Muscle layer of duodenum (tissue), 2 donors: ENCODE results near the gene INTS1.

Experiments used
- H3K27ac ChIP-seq: one replicate; pipeline ENCODE4 v1.7.0; 2013; ENCODE audit warnings: mild to moderate bottlenecking, low read length
- H3K27me3 ChIP-seq: one replicate; pipeline ENCODE4 v1.7.0; 2013; ENCODE audit warnings: low read depth, mild to moderate bottlenecking, control low read depth, low read length
- H3K36me3 ChIP-seq, 2 donors: one replicate each; pipeline ENCODE4 v1.7.0; 2013; ENCODE audit warnings: low read length in 2 of 2, control low read depth in 1 of 2, mild to moderate bottlenecking in 1 of 2; ENCODE audit not compliant: insufficient read depth in 2 of 2, control insufficient read depth in 1 of 2
- H3K4me1 ChIP-seq, 2 donors: one replicate each; pipeline ENCODE4 v1.7.0; 2013; ENCODE audit warnings: low read length in 2 of 2, mild to moderate bottlenecking in 2 of 2, control low read depth in 1 of 2, moderate library complexity in 1 of 2; ENCODE audit not compliant: insufficient read depth in 2 of 2, control insufficient read depth in 1 of 2
- H3K4me3 ChIP-seq, 2 donors: one replicate each; pipeline ENCODE4 v1.7.0; 2013; ENCODE audit warnings: low read length in 2 of 2, low read depth in 1 of 2, mild to moderate bottlenecking in 1 of 2
- H3K9me3 ChIP-seq, 2 donors: one replicate each; pipeline ENCODE4 v1.7.0; 2013; ENCODE audit warnings: low read length in 2 of 2, control low read depth in 1 of 2, mild to moderate bottlenecking in 1 of 2; ENCODE audit not compliant: control insufficient read depth in 1 of 2
- donor health status: healthy.

The INTS1 gene, protein sequence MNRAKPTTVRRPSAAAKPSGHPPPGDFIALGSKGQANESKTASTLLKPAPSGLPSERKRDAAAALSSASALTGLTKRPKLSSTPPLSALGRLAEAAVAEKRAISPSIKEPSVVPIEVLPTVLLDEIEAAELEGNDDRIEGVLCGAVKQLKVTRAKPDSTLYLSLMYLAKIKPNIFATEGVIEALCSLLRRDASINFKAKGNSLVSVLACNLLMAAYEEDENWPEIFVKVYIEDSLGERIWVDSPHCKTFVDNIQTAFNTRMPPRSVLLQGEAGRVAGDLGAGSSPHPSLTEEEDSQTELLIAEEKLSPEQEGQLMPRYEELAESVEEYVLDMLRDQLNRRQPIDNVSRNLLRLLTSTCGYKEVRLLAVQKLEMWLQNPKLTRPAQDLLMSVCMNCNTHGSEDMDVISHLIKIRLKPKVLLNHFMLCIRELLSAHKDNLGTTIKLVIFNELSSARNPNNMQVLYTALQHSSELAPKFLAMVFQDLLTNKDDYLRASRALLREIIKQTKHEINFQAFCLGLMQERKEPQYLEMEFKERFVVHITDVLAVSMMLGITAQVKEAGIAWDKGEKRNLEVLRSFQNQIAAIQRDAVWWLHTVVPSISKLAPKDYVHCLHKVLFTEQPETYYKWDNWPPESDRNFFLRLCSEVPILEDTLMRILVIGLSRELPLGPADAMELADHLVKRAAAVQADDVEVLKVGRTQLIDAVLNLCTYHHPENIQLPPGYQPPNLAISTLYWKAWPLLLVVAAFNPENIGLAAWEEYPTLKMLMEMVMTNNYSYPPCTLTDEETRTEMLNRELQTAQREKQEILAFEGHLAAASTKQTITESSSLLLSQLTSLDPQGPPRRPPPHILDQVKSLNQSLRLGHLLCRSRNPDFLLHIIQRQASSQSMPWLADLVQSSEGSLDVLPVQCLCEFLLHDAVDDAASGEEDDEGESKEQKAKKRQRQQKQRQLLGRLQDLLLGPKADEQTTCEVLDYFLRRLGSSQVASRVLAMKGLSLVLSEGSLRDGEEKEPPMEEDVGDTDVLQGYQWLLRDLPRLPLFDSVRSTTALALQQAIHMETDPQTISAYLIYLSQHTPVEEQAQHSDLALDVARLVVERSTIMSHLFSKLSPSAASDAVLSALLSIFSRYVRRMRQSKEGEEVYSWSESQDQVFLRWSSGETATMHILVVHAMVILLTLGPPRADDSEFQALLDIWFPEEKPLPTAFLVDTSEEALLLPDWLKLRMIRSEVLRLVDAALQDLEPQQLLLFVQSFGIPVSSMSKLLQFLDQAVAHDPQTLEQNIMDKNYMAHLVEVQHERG (N-terminal part only)

DNA sequence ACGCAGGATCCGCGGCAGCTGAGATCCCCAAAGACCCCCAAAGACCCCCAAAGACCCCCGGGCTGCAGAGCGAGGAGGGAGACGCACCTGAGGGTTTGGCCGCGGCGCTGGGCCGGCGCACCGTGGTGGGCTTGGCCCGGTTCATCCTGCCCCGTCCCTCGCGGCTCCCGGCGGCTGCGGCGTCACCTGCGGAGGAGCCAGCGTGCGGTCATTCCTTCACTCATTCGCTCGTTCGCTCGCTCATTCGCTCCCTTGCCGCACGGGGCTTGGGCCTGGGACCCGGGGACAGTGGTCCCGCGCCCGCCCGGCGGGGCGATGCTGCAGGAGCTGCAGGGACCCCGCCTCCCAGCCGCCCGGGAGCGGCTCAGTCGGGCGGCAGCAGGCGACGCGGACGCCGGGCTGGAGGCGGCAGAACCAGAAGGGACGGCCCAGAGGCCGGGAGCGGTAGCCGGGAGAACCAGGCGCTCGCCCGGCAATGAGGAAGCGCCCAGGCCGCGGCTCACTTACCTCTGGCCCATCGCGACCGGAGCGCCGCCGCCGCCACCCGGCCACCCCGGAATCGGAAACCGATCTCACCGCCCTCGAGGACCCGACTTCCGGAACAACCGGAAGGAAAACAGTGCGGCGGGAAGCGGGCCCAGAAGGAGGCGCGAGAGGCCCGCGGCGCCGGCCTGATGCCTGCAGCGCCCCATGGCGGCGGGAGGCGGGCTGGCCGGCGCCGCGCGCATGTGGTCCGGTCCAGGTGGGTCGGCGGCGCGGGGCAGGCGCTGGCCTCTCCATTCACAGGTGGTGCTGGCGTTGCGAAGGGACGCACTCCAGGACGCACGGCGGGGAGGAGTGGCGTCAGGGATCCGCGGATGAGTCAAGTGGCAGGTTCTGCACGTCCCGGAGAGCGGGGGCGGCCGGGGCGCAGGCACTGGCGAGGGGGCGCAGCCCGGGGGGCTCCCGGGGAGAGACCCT lies at the start of gene INTS1:
INTS1 (minus strand) TSS at position 574 of the 960 bp plus-strand sequence; CDS start at position 145, 429 bp downstream.
- Histone ChIP-seq H3K9me3 (no peaks in the 10 kb centered on the region), H3K27me3 (no peaks in the 10 kb centered on the region), H3K27ac (no peak within 1 kb of the TSS), H3K4me3 (peak within 1 kb of the TSS; percentile 81 to 100), H3K4me1 (peaks cover 6 to 23% of the 10 kb centered on the region in 2 donors), H3K36me3 (peaks cover 5 to 33% of the 10 kb centered on the region in 2 donors)

DNA sequence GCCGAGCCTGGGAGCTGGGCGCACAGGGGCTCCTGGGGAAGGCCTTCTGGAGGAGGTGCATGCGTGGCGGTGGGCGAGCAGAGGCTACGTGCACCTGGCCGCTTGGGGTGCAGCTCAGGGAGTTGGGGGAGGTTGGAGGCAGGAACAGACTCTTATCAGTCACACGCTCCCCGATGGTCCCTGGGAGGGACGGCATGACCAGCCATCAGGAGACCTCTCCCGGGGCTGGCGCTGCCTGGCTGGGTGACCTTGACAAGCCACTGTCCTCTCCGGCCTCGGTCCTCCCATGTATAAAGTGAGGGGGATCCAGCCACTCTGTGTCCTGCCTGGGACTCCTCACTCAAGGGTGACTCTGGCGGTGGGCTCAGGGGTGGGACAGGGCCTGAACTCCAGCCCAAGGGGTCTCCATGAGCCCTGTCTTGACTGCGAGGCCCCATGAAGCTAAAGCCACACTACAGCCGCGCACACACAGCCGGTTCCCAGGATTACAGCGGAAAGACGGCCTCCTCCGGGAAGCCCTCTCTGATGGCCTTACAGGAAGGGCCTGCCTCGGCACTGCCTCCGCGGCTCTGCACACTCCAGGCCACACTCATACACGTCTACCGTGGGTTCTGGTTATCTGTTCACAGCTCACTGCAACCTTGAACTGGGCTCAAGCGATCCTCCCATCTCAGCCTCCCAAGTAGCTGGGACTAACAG lies 49.5 kb upstream of the INTS1 start:
- H3K4me3 ChIP-seq, result no peak overlapping the region
- H3K9me3 ChIP-seq, result no peaks in the 10 kb centered on the region
- H3K36me3 ChIP-seq, result no peaks in the 10 kb centered on the region
- H3K4me1 ChIP-seq, result peaks cover 0 to 11% of the 10 kb centered on the region in 2 donors
- H3K27me3 ChIP-seq, result no peaks in the 10 kb centered on the region
- no peak overlapping the region for H3K27ac ChIP-seq

DNA sequence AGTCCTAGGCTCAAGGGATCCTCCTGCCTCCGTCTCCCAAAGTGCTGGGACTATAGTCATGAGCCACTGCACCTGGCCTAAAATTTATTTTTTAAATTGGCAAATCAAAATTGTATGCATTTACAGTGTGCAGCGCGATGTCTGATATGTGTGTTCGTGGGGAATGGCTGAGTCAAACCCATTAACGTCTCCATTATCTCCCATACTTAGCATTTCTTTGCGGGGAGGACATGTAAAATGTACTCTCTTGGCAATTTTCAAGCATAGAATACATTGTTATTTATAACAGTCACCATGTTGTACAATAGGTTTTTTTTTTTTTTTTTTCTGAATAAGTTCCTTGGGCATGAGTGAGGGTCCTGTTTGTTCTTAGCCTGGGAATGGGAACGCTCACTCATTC lies 48.0 kb upstream of the INTS1 start:
- H3K4me3 ChIP-seq, result no peak overlapping the region
- H3K27ac ChIP-seq, result no peak overlapping the region
- no peaks in the 10 kb centered on the region for H3K27me3 ChIP-seq
- peaks cover 0 to 11% of the 10 kb centered on the region in 2 donors for H3K4me1 ChIP-seq
- no peaks in the 10 kb centered on the region for H3K9me3 ChIP-seq
- no peaks in the 10 kb centered on the region for H3K36me3 ChIP-seq

DNA sequence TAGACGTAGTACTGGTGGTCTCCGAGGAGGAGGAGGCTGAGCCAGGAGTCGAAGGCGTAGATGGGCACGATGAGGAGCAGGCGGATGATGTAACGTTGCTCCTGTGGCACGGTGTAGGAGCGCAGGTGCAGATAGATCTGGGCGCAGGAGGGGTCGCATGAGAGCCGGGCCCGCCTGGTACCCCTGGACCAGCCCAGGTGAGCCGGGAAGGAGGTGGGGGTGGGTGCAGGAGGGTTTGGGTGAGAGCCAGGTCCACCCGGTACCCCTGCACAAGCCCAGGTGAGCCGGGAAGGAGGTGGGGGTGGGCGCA lies 46.6 kb upstream of the INTS1 start:
- Histone ChIP-seq H3K9me3 (no peaks in the 10 kb centered on the region), H3K36me3 (no peaks in the 10 kb centered on the region), H3K27me3 (no peaks in the 10 kb centered on the region), H3K4me1 (peaks cover 0 to 8% of the 10 kb centered on the region in 2 donors), H3K4me3 (no peak overlapping the region), H3K27ac (no peak overlapping the region)

DNA sequence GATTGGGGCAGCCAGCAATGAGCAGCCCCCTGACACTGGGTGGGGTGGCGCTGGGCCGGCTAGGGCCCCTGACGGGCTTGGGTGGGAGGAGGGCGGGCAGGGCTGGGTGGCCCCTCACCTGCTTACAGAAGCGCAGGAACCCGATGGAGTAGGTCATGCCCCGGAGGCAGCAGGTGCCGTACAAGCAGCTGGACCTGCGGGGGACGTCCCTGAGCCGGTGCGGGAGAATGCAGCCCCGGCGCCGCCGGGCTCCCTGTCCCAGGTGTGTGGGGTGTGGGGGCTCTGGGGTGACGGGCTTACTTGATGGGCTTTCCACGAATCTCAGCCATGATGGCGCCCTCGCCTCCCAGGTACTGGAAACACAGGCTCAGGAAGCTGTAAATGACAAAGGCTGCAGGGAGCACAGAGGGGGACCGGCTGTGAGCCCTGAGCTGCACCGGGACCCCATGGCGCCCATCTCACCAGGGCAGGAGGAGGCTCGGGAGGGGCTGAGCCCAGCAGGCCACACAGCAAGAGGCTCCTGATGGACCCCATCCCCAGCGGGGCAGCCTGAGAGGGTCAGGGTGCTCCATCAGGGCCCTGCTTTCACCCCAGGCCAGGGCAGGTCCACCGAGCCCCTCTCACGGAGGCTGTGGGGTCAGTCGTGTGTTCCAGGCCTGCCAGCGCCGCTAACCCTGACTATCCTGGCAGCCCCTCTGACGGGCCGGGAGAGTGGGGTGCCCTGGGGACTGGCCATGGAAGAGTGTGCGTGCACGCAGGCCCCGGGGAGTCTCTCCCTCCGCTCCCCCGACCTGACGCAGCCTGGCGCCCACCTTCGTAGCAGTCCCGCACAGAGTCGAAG lies 46.0 kb upstream of the INTS1 start:
- H3K27ac ChIP-seq, result no peak overlapping the region
- no peaks in the 10 kb centered on the region for H3K27me3 ChIP-seq
- H3K4me1 ChIP-seq, result peaks cover 0 to 2% of the 10 kb centered on the region in 2 donors
- H3K36me3 ChIP-seq, result no peaks in the 10 kb centered on the region
- no peak overlapping the region for H3K4me3 ChIP-seq
- no peaks in the 10 kb centered on the region for H3K9me3 ChIP-seq

DNA sequence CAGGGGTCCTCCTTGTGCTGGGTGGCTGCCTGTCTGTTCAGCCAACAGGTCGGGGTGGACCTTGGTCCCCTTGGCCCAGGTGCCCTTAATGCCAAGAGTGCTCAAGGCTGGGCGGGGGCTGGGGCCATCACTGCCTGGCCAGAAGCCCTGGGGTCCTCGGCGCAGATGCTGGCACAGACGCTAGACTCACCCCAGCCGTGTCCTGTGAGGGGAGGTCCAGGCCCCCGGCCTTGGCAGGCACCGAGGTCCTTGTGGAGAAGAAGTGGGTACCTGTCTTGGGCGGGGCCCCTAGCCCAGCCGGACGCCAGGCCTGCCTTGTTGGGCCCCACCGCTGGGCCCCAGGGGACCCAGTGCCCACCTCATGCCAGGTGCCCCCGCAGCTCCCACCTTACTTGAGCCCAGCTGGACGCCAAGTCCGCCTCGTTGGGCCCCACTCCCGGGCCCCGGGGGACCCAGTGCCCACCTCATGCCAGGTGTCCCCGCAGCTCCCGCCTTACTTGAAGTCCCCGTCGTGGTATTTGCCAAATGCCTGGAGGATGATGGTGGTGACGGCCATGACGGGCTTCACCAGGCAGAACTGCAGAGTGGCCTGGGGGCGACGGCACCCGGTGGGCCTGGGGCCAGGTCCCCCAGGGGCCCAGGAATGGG lies 45.3 kb upstream of the INTS1 start:
- Histone ChIP-seq H3K4me1 (no peaks in the 10 kb centered on the region), H3K27me3 (no peaks in the 10 kb centered on the region), H3K36me3 (no peaks in the 10 kb centered on the region), H3K27ac (no peak overlapping the region), H3K4me3 (no peak overlapping the region), H3K9me3 (no peaks in the 10 kb centered on the region)

DNA sequence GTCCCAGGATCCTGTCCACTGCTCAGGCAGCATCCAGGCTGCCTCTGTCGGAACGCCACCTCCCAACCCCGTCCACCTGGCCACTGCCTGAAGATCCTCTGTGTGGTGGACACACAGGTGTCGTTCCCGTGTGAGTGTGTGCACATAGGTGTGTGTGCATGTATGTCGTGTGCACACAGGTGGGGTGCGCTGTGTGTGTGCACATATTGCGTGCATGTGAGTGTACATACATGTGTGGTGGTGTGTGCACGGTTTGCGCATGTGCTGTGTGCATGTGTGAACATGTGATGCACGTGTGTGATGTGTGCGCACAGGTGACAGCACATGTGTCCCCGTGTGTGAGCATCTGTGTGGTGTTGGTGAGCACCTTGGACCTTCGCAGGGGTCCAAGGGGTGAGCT lies 44.8 kb upstream of the INTS1 start:
- Histone ChIP-seq H3K4me3 (no peak overlapping the region), H3K27me3 (no peaks in the 10 kb centered on the region), H3K27ac (no peak overlapping the region), H3K9me3 (no peaks in the 10 kb centered on the region), H3K36me3 (peaks cover 0 to 5% of the 10 kb centered on the region in 2 donors), H3K4me1 (no peaks in the 10 kb centered on the region)

DNA sequence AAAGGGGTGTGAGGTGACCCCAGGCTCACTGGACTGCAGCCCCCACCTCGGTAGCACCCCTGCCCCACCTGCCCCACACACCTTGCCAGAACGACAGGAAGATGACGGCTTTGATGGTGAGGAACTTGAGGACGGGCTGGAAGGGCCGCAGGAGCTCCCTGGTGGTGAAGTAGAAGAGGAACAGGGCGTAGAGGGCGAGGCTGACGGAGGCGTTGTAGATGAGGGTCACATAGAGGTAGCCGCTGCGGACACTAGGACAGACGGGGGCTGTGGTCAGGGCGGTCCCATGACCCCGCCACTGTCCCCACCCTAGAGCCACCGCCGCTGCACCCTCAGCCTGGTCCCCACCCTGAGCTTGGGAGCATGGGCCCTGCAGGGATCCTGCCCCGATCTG lies 44.2 kb upstream of the INTS1 start:
- Histone ChIP-seq H3K9me3 (no peaks in the 10 kb centered on the region), H3K4me3 (no peak overlapping the region), H3K27me3 (no peaks in the 10 kb centered on the region), H3K4me1 (no peaks in the 10 kb centered on the region), H3K27ac (no peak overlapping the region), H3K36me3 (peaks cover 0 to 10% of the 10 kb centered on the region in 2 donors)

DNA sequence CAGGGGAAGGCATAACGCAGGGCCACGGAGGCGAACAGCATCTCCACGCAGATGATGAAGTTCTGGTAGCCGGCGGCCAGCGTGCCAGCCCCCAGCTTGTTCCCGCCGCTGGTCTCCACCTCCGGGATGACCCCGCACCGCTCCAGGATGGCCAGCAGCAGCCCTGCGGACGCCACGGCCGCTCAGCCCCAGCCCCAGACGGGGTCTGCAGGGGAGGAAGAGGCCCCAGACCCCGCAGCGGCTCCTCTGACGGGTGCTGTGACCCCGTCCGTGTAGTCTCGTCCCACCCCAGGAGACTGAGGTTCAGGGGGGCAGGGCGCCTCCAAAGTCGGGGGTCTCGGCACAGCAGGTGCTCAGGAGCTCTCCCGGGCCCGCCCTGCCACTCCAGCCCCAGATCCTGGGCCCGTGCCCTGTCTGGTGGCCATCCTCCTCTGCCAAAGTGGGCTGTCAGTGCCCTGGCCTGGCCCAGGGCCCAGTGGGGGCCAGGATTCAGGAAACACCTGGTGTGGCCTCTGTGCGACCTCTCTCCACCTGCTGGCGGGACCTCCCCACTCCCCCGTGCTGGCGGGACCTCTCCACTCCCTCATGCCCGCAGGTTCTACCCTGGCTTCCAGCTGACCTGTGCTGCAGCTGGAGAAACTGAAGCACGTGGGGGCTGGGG lies 43.7 kb upstream of the INTS1 start:
- Histone ChIP-seq H3K27ac (no peak overlapping the region), H3K4me1 (no peaks in the 10 kb centered on the region), H3K36me3 (peaks cover 0 to 15% of the 10 kb centered on the region in 2 donors), H3K9me3 (no peaks in the 10 kb centered on the region), H3K4me3 (no peak overlapping the region), H3K27me3 (no peaks in the 10 kb centered on the region)
